ENCODE results near the gene ROR1. TPM values are rescaled to one million over a fixed set of nuclear protein-coding genes. Genes with fewer than 3 reads are reported as not detected.

The ROR1 gene
- total and polyA plus RNA-seq, 2 of the 4 experiments (the other 2 are of a cell fraction), result 4.4 to 10.0 TPM

- no peak overlapping the region for H2BK15ac ChIP-seq (ENCODE audit: low read depth, low read length)
- TF ChIP-seq RAD21 (IDR thresholded peaks at IDR 0.05; ENCODE audit: low read length) (no peak), FOS (IDR thresholded peaks at IDR 0.05; ENCODE audit: low read depth, low read length) (no peak), MAZ (IDR thresholded peaks at IDR 0.05; ENCODE audit: borderline replicate concordance, low read depth, low read length) (no peak), BHLHE40 (IDR thresholded peaks at IDR 0.05; ENCODE audit: low read depth, low read length) (no peak), POLR2A (IDR thresholded peaks at IDR 0.05; ENCODE audit: low read depth, low read length) (no peak), USF2 (IDR thresholded peaks at IDR 0.05; ENCODE audit: low read depth, low read length) (no peak), ELK1 (IDR thresholded peaks at IDR 0.05; ENCODE audit: borderline replicate concordance, low read depth, low read length) (no peak), CHD1 (IDR thresholded peaks at IDR 0.05; ENCODE audit: low read depth, low read length) (no peak), SMC3 (IDR thresholded peaks at IDR 0.05; ENCODE audit: low read depth, low read length) (no peak), CEBPB (IDR thresholded peaks at IDR 0.05; ENCODE audit: low read depth, low read length) (no peak), CTCF (conservative IDR thresholded peaks at IDR 0.05; ENCODE audit: low read depth, low read length) (no peak), RFX5 (IDR thresholded peaks at IDR 0.05; ENCODE audit: low read depth, low read length) (no peak), MAFK (IDR thresholded peaks at IDR 0.05; ENCODE audit: low read depth, low read length) (no peak), RCOR1 (IDR thresholded peaks at IDR 0.05; ENCODE audit: insufficient replicate concordance, low read length) (no peak)
- no peaks in the 10 kb centered on the region for H3K27me3 ChIP-seq (ENCODE audit: control insufficient read depth, insufficient read depth, low read length)
- H3K36me3 ChIP-seq (ENCODE audit: control insufficient read depth, insufficient read depth, low read length), result no peaks in the 10 kb centered on the region
- H3K9me1 ChIP-seq (ENCODE audit: insufficient read depth, low read length), result peaks cover 6% of the 10 kb centered on the region; the same call in 1 of the 2 replicates
- no peak overlapping the region for H2BK120ac ChIP-seq (ENCODE audit: low read depth, low read length)
- H4K91ac ChIP-seq (ENCODE audit: insufficient read depth, low read depth, low read length), result no peak overlapping the region
- dilution Hi-C loops (cut with HindIII; ENCODE audit: low sequenced_read_pairs, unreplicated experiment), result no loop called here
- H3K56ac ChIP-seq (ENCODE audit: extremely low read depth, insufficient read depth, low read length), result no peak overlapping the region
- peak overlapping the region; percentile 49; the same call in 1 of the 2 replicates for H3K27ac ChIP-seq (ENCODE audit: insufficient read depth, low read length)
- H3K4ac ChIP-seq (ENCODE audit: low read depth, low read length), result no peak overlapping the region
- H4K20me1 ChIP-seq (ENCODE audit: insufficient read depth, low read length), result no peaks in the 10 kb centered on the region; the same call in 1 of the 2 replicates
- ChIA-PET POLR2A (ENCODE audit: unreplicated experiment) (no interaction called here), CTCF (interaction anchor here (1.1 to 1.5 kb wide), 3 partner anchors 29 to 338 kb away, joined by 3 to 6 read pairs (median 3); no protein-coding TSS in a partner anchor)
- no peak overlapping the region for H2BK20ac ChIP-seq (ENCODE audit: low read depth, low read length)
- no peak overlapping the region for H2BK5ac ChIP-seq (ENCODE audit: low read depth, low read length, poor library complexity, severe bottlenecking)
- intact Hi-C loops (cut with micrococcal nuclease), result no loop called here
- no peak overlapping the region for H4K5ac ChIP-seq (ENCODE audit: low read depth, low read length)
- H3K9ac ChIP-seq (ENCODE audit: low read depth, low read length), result no peak overlapping the region
- H3K18ac ChIP-seq (ENCODE audit: low read depth, low read length), result no peak overlapping the region
- no peak overlapping the region for H3K4me3 ChIP-seq (ENCODE audit: insufficient read depth, low read depth, low read length)
- peaks cover 10% of the 10 kb centered on the region for H3K4me1 ChIP-seq (ENCODE audit: control insufficient read depth, insufficient read depth, low read length)
- no peak overlapping the region for H2AK5ac ChIP-seq (ENCODE audit: low read depth, low read length)
- DNase-seq (peak; percentile 77), ATAC-seq (ENCODE audit: low read depth) (peak; percentile 51)
- no TSS peak for BruUV-seq (replicated peaks)
- H2AK9ac ChIP-seq (replicated peaks; ENCODE audit: low read depth, low read length, poor library complexity), result no peak overlapping the region
- no peak overlapping the region for H4K8ac ChIP-seq (ENCODE audit: low read depth in 2 of 2, low read length in 2 of 2)
- H3K23ac ChIP-seq (ENCODE audit: low read depth, low read length), result no peak overlapping the region
- WGBS, 2 experiments (ENCODE audit: extremely low coverage in 2 of 2, insufficient read length in 1 of 2), result no CpG with 5 or more reads among the region's 3 CpGs
- H3K4me2 ChIP-seq (ENCODE audit: low read depth, low read length), result peak overlapping the region; percentile 22; the same call in 1 of the 2 replicates
- H2AFZ ChIP-seq (replicated peaks; ENCODE audit: low read length, poor library complexity), result no peak overlapping the region
- H3K79me1 ChIP-seq (ENCODE audit: low read depth in 1 of 2, low read length in 2 of 2), result peaks cover 0 to 4% of the 10 kb centered on the region in 2 experiments; a peak in 2 of 4 replicates
- no peak overlapping the region for H3K14ac ChIP-seq (replicated peaks; ENCODE audit: low read depth, low read length)
- H3K9me3 ChIP-seq (ENCODE audit: control insufficient read depth, insufficient read depth, low read length), result no peaks in the 10 kb centered on the region
- in situ Hi-C loops (cut with MboI; ENCODE audit: low sequenced_read_pairs), result no loop called here
Observed at GRCh38 chr1:63799820-63800219, 26.0 kb downstream of the ROR1 start.
